HG03039 (cell line): ENCODE data around the gene OR51B4.
A peak's percentile ranks its signal among the peaks of the same experiment; 100 is the strongest.
"Not testable (repeated sequence)": the region's sequence is repeated elsewhere in the genome, so short reads cannot be mapped to it uniquely, and the experiment has no call there.

Source experiments
- ATAC-seq: cut with Tn5 transposase; IDR thresholded peaks from one replicate; pipeline ENCODE4 v1.9.1; 2021; ENCODE audit warnings: mild to moderate bottlenecking, moderate library complexity; ENCODE audit not compliant: unreplicated experiment

OR51B4 gene

GRCh38 chr11:5297721-5298323, 3.9 kb downstream of the OR51B4 start:
- no peak for ATAC-seq

GRCh38 chr11:5294342-5294995, 7.3 kb downstream of the OR51B4 start:
- ATAC-seq: not testable (repeated sequence)

- no peak for ATAC-seq
These were observed 8.7 kb downstream of the OR51B4 start for GRCh38 chr11:5293028-5293427.

- peak; percentile 92 for ATAC-seq
These were observed 10.4 kb downstream of the OR51B4 start for GRCh38 chr11:5291207-5291838.

- no peak for ATAC-seq
These were observed 11.6 kb downstream of the OR51B4 start for GRCh38 chr11:5290106-5290505.

- no peak for ATAC-seq
These were observed 12.1 kb downstream of the OR51B4 start for GRCh38 chr11:5289696-5290095.

DNA sequence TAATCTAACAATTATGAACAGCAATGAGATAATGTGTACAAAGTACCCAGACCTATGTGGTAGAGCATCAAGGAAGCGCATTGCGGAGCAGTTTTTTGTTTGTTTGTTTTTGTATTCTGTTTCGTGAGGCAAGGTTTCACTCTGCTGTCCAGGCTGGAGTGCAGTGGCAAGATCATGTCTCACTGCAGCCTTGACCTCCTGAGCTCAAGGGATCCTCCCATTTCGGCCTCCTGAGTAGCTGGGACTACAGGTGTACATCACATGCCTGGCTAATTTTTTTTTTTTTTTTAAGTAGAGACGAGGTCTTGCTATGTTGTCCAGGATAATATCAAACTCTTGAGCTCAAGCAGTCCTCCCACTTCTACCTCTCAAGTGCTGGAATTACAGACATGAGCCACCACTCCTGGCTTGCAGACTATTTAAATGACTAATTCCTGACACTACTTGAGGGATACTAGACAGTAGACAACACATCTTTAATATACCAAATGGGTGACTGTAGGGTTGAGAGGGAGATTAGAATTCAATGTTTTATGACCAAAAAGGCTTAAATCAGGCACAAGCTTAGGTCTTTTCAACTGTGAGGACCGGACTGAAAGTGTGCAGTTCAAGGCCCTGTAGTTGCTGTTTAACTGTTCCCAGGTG, 12.7 kb downstream of the OR51B4 start:
- ATAC-seq: no peak

- ATAC-seq: no peak
These were observed 13.4 kb downstream of the OR51B4 start for GRCh38 chr11:5288108-5288905.

DNA sequence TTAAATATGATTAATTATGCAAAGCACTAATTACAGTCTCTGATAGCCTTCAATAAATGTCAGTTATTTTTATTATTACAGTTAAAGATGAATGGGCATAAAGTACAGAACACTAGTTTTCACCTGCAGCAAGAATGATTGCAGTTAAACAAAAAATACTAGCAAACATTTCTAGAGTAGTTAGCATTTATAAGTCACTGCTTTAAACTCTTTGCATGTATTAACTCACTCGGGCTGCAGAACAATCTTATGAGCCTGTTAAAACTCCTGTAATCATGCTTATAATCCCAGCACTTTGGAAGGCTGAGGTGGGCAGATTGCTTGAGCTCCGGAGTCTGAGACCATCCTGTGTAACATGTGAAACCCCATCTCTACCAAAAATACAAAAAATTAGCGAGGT, 14.8 kb downstream of the OR51B4 start:
- no peak for ATAC-seq

GRCh38 chr11:5286351-5286750, 15.4 kb downstream of the OR51B4 start:
- no peak for ATAC-seq

- no peak for ATAC-seq
These were observed 15.9 kb downstream of the OR51B4 start for GRCh38 chr11:5285703-5286340.

- no peak for ATAC-seq
These were observed 17.1 kb downstream of the OR51B4 start for GRCh38 chr11:5284637-5285036.

- no peak for ATAC-seq
These were observed 17.9 kb downstream of the OR51B4 start for GRCh38 chr11:5283882-5284281.

GRCh38 chr11:5283086-5283485, 18.7 kb downstream of the OR51B4 start:
- no peak for ATAC-seq

DNA sequence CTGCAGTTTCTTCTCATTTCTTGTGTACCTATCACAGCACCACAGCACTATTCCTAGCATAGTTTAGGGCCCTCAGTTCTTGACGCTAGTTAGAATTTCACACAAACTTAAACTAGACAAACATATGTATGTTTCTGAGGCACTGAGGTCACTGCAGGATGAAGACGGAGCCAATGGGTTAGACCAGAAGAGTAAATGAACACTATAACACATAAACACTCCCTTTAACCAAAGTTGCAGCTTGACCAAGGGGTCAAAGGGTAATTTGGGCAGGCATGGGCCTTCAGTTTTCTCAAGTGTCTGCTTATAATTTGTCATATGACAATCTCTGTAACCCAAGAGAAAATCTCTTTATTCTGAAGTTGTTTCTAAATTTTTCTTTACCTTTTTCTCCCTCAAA, 19.1 kb downstream of the OR51B4 start:
- no peak for ATAC-seq

DNA sequence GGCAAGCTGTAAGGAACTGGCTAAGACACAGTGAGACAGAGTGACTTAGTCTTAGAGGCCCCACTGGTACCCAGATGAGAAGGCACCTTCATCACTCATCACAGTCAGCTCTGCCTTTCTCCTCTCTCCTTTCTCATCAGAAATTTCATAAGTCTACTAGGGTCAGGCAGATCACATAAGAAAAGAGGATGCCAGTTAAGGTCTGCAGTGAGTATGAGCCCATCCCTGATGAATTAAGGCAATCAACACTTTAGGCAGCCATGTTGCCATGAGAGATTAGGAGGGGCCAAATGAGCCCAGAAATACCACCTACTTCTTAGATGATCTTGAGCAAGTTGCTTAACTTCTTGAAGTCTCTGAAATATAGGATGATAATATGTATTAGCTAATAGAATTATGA, 20.1 kb downstream of the OR51B4 start:
- no peak for ATAC-seq

DNA sequence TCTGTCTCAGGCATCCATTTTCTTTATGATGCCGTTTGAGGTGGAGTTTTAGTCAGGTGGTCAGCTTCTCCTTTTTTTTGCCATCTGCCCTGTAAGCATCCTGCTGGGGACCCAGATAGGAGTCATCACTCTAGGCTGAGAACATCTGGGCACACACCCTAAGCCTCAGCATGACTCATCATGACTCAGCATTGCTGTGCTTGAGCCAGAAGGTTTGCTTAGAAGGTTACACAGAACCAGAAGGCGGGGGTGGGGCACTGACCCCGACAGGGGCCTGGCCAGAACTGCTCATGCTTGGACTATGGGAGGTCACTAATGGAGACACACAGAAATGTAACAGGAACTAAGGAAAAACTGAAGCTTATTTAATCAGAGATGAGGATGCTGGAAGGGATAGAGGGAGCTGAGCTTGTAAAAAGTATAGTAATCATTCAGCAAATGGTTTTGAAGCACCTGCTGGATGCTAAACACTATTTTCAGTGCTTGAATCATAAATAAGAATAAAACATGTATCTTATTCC, 21.1 kb downstream of the OR51B4 start:
- ATAC-seq: peak; percentile 95

DNA sequence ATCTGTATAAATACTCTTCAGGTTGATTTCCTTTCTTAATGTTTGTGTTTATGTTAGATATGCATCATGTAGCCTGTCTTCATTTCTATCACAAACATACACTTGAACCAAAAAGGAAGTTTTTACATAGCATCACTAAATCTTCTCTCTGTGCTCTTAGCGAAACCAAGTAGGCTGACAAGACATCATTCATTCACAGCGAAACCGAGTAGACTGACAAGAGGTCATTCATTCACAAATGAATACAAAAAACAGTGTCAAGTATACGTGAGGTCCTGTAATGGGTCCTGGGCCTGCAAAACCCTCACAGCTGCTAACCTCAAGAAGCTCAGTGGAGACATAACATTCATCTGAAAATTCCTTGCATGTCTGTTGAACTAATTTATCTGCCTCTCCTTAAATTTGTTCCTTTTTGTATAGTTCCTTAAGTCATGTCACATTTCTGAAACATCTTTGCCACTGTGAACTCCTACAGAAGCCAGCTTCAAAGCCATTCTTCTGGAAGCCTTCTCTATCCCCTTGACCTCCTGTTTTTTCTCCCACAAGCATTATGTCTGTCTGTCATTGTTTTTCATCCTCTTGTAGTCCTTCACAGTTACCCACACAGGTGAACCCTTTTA, 22.2 kb downstream of the OR51B4 start:
- no peak for ATAC-seq

GRCh38 chr11:5277807-5278382, 23.9 kb downstream of the OR51B4 start:
- no peak for ATAC-seq

GRCh38 chr11:5276697-5277096, 25.0 kb downstream of the OR51B4 start:
- no peak for ATAC-seq
